UCSD-AML1 (cell line): Measurements from ENCODE around the gene DNAJC5.
"Not testable (repeated sequence)": the region's sequence is repeated elsewhere in the genome, so short reads cannot be mapped to it uniquely, and the experiment has no call there.

Source experiments
- DNase-seq: peaks from one replicate; lab custom pipeline; 2025; ENCODE audit not compliant: unreplicated experiment; lab: John Stamatoyannopoulos, UW

DNAJC5 gene

DNA sequence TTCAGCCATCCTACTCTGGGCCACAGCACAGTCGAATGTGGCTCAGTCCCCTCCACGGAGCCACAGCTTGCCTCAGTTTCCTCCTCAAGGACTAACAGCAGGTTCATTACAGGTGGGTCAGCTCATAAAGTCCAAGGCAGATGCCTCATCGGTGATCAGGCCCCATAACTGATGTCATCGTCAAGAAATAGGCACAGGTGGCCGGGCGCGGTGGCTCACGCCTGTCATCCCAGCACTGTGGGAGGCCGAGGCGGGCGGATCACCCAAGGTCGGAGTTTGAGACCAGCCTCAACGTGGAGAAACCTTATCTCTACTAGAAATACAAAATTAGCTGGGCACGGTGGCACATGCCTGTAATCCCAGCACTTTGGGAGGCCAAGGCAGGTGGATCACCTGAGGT, 57.8 kb downstream of the DNAJC5 start:
- DNase-seq = no peak

DNA sequence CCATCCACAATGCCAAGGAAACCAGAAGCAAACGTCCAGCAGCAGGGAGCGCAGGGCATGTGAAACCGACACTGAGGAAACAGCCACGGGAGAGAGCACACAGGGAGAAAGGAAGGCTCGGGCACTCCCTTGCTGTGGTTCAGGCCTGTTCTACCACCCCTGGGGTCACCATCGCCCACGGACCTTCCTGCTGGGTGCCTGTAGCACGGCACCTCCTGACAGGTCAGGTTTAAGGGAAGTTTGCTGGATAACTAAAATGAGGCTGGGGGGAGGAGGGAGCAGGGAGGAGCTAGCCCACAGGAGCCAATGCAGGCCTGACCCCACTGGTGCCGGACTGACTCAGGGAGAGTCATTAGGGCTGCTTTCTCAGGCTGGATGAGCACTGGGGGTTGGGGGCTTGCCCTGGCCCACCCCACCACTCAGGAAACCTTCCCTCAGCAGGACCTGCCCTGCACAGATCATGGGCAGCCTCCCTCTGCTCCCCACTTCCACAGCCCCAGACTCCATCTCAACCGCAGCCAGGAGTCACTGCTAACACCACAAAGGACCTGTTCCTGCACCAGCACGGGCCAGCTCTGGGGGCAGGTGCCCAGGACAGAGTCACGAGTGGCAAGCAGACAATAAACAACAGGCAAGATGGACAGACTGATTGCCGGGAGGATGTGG, 59.0 kb downstream of the DNAJC5 start:
- DNase-seq = no peak

DNA sequence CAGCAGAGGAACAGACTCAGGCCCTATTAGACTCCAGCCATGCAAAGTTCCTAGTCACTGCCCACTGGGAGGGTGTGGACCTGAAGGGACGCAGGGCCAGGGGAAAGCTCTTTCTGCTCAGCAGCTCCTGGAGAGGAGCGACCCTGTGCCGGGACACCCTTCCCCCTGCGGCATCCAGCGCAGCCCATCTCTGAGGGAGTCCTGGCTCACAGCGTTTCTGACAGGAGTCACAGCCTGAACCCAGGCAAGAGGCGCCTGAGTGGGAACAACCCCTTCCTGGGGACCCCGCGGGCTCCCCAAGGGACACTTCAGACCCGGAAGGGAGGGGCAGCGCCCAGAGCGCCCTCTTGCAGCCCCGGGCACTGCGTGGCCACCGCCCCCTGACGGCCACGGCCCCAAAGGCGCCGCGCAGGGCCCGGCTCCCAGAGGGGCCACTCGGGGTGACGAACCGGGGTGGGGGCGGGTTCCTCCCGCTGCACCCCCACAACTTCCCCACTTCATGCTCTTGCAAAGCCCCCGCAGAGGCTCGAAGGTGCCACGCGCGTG, 60.4 kb downstream of the DNAJC5 start:
- DNase-seq = peak; percentile 67

DNA sequence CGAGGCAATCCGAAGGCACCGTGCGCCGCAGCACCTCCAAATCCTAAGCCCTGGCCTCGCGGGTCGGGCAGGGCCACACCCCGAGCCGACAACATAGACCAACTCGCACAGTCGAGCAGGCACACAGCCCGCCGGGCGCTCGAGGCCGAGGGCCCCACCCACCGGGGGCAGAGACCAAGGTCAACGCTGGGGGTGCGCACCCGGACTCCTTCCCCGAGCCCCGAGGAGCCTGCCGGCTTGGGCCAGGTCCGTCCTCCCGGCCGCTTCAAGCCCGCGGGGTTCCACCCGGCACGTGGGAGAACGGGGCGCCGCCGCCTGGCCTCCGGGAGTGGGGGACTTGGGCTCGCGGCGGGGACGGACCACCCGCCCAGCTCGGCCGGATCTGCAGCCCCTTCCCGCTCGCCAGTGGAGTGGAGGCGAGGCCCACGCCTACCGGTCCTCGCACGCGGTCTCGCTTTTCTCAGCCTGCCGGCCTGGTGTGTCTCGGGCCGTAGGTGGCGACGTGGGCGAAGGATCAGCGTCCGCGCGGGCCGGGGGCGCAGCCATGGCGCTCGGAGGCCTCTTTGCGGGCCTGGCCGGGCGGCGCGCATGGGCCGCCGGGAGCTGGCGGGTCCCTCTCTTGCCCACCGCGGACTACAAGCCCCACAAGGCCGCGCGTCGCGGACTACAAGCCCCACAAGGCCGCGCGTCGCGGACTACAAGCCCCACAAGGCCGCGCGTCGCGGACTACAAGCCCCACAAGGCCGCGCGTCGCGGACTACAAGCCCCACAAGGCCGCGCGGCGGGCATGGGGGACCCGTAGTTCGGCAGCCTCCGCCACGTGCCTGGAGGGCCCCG, 61.1 kb downstream of the DNAJC5 start, which contains the start of gene UCKL1:
UCKL1 (minus strand) TSS at position 590 of the 837 bp plus-strand sequence; CDS start at position 546, 44 bp downstream.
- peak; percentile 89 for DNase-seq

DNA sequence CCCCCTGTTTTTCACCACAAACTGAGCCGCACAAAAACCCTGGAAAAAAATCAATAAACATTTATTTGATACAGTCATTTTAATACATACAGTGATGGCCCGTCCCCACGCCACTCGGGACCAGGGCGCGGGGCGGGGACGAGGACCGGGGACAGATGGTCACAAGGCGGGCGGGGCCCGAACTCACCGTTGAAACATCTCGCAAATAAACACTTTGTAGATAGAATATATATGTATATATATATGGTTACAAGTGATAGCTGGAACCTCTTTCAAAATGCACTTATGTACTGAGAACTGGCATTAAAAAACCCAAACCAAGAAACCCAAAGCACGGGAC, 61.7 kb downstream of the DNAJC5 start:
- DNase-seq = no peak

DNA sequence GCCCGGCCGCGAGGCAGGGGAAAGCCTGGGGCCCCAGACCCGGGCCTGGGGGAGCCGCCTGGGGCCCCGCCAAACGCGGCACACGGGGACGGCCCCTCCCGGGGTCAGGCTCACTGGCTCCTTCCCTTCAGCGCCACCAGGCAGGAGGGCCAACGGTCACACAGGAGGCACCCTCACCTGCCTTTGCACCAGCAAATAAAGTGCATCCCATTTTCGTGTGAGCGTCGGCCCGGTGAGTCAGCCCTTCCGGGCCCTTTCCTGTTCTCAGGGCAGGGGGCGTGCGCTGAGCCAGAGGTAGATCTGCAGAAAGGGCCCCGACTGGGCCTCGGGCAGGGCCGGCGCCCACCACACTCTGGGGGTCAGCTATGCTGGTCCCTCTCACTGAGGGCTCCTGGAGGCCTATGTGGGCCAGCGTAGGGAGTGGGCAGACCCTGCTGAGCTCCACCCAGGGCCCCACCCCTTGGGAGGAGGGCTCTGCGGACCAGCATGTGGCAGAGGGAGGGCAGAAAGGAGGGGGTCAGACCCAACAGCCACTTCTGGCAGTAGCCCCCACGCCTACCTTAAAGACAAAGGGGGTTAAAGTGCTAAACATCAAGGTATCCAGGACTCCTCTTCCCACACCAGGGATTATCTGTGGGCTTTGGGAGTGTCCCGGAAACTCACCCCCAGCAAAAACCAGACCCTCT, 62.2 kb downstream of the DNAJC5 start:
- DNase-seq = peak; percentile 67

DNA sequence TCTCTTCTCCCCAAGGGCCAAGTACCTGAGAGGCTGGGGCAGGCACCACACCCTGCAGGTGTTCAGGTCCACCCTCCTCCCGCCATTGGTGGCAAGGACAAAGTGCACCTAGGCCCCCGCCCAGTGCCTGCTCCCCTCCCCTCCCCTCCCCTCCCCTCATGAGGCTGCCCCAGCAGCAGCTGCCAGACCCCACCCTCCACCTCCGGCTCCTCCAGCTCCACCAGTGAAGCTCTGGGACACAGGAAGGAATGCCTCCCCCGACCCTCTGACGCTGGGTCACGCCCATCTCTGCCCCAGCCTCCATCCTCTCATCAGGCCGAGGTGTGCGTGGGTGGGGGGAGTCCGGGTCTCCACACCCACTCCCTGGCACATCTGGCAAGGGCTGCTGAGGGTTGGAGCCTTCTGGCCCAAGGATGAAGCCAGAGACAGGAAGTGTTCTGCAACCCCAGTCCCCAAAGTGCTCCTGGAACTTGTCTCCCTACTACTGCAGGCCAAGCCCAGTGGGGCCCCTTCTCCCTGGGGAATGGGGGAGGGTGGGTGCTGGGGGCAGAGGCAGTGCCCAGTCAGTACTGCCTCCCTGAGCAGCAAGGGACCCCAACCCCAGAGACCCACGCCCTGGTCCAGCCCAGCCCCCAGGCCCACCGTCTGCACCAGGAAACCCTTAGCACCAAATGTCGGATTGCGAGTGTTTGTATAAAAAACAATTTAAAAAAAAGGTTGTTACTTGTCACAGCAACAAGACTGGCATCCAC, 62.9 kb downstream of the DNAJC5 start:
- DNase-seq = no peak

DNA sequence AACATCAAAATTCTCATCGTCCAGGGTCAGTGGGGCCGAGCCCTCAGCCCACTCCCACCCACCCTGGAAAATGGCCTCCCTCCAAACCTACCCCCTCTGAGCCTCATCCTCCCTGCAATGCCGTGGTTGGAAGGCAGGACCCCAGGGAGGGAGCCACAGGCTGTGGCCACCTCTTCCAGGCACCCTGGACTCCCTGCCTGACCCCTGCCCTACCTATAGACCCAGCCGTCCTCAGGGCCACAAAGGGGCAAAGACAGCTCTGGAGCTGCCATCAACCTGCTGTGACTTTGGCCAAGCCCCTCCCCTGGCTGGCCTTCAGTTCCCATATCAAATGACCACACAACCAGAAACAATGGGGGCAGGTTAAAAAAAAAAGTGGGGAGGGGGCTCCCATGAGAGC, 63.5 kb downstream of the DNAJC5 start:
- DNase-seq = no peak

DNA sequence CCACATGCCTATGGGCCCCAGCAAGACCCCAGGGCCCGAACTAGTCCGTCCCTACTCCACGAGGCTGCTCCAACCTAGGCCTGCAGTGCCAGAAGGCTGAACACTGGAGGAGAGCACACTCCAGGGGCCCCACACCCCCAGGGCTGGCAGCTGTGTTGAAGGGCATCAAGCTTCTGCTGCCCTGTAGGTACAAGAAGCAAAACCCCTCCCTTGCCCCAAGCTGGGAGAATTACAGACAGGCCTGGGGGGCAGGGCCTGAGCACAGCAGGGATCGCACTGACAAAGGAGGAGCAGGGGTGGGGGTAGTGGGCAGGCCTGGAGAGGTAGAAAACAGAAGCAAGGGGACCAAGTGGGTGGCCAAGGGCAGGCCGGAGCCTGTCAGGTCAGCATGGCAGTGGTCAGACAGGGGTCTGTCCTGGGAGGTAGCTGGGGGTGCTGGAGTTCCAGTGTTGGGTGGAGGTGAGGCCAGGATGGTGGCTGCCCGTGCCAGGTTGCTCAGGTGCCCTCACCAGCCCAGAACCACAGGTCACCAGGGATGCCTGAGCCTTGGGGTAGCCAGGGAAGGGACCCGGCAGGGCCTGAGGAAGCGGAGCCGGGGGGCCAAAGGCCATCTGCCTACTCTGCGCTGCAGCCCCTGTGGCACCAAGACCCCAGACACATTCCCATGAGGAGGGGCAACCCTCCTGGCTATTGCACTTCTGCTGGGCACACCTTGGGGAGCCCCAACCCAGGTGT, 64.2 kb downstream of the DNAJC5 start:
- no peak for DNase-seq

DNA sequence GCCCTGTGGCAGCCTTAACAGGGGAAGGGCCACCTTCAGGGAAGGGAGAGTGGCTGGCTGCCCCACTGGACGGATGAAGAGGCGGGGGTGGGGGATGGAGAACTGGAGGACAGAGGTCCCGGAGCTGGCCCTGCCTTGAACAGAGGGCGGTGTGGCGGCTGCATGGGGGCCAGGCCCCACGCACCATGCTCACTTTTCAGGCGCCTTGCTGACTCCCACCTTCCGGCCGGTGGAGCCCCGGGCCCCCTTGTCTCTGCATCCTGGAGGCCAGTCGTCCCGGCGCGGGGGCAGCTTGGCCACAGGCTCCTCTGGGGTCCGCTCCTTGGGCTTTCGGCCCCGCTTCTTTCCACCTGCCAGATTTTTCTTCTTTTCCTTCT, 64.8 kb downstream of the DNAJC5 start:
- DNase-seq = no peak

DNA sequence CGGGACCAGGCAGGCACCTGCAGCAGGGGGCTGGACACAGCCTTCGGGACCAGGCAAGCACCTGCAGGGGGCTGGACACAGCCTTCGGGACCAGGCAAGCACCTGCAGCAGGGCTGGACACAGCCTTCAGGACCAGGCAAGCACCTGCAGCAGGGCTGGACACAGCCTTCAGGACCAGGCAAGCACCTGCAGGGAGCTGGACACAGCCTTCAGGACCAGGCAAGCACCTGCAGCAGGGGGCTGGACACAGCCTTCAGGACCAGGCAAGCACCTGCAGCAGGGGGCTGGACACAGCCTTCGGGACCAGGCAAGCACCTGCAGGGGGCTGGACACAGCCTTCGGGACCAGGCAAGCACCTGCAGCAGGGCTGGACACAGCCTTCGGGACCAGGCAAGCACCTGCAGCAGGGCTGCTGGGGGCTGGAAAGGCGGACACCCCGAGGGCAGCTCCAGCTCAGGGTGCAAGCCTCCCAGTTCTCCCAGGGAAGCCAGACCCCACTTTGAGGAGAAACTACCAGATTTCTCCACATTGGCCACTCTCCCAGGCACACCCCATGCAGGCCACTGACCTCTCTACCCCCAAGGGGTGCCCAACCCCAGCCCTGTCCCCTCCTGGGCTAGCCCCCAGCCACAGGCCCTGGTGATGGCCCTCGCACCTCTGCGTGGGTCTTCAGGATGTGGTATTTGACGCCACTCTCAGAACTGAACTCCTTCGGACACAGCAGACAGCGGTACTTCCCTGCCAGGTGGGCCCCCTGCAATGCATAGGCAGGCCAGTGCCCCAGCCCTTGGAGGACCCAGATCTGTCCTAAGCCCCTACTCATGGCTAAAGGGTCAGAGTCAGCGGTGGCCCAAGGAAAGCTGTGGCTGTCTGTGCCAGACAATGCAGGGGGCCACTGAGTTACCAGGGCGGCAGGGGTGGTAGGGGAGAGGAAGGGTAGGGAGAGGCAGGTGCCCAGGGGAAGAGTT, 66.0 kb downstream of the DNAJC5 start:
- not testable (repeated sequence) for DNase-seq

DNA sequence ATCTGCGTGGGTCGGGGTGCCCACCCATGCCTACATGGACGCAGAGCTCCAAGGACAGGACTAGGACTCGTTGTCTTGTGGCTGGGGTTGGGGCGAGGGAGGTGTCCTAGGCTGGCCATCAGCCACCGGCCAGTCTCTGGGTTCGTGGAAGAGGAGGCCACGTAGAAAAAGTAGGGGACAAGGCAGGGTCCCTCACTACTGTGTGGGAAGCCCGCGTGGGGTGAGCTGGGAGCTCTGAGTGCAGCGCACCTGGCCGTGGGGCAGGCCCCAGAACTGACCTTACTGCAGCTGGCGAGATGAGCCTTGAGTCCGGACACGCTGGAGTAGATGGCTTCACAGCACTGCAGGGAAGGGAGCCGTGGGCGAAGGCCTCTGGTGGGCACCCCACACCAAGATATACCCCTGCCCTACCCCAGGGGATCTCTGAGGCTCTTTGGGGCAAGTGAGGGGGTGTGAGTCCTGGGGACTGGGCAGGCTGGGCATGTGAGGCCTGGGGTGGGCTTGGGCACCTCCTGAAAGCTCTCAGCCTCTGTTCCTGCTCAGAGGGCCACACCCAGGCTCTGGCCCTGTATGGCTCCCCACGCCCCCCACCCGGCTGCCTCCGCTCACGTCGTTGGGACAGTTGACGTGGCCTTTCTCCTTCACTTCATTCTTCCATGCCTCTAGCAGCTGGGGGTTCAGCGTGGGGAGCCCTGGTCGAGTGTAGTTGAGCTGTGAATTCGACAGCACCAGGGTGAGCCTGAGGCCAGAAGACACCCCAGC, 66.9 kb downstream of the DNAJC5 start:
- DNase-seq = no peak

DNA sequence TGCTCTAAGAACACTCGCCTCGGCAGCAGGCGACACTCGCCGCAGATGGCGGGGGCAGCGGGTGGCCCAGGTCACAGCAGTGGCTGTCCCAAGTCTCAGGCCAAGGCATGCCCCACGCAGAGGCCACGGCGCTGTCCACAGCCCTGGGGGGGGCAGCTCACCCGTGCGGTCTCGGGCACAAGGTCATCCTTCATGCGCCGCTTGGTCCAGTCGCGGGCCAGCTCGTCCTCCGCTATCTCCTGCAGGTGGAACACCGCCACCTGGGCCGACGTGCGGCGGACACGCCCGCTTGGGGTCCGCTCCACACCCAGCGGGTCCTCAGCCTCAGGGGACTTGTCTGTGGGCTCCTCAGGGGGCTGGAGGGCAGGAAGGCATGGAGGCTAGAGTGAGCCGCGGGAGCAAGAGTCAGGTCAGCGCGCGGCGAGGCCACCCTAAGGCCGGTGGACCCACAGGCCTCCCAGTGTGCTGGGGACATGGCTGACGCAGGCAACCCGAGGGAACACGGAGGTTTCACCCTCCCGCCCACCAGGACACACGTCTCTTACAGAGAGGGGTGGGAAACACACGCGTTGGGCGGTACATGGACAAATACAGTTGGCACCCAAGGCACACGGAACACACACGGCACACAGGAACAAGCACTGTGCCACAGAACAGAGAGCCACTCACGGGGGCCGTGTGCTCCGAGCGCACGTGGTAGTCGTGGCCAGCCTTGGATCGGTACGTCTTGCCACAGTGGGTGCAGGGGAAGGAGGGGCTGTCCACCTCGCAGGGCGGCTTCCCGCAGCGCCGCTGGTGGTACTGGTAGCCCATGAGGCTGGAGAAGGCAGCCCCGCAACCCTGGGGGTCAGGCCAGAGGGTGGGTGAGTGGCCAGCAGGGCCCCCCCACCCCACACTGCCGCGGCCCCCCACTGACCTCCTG, 67.8 kb downstream of the DNAJC5 start:
- DNase-seq = no peak

DNA sequence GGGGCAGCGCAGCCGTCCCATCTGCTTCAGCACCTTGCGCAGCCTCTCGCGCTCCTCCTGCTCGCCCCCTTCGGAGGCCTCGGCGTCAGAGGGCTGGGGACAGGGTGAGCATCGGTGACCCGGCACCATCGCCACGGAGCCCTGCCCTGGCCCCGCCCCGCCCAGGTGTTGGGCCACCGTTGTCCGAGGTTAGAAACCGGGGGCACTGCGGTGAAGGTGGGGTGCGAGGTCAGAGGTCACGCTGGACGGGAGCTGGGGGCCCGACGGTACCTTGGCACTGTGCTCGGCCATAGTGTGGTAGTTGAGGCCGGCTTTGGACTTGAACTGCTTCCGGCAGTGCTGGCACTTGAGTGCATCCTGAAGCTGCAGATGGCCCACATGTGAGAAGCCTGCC, 68.4 kb downstream of the DNAJC5 start:
- DNase-seq = no peak

DNA sequence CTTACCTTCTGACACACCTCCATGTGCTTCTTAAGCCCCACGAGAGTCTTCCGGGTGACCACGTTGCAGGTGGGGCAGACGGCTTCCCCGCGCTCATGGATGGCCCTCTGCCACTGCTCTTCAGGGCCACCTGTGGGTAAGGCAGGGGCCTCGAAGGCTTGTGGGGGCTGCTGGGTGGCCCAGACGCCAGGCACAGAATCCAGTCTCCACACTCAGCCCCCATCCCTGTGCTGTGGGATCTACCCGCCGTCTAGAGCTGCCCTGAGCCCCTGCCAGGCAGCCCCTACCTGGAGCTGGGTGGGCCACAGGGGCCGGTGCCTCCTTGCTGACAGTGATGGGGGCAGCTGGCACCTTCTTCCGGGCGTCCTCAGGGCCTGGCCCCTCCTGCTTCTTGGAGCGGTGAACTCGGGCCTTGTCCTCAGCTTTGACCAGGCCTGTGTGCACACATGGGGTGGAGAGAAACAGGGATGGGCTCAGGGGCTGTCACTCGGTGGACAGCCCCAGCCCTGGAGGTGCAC, 68.9 kb downstream of the DNAJC5 start:
- no peak for DNase-seq

DNA sequence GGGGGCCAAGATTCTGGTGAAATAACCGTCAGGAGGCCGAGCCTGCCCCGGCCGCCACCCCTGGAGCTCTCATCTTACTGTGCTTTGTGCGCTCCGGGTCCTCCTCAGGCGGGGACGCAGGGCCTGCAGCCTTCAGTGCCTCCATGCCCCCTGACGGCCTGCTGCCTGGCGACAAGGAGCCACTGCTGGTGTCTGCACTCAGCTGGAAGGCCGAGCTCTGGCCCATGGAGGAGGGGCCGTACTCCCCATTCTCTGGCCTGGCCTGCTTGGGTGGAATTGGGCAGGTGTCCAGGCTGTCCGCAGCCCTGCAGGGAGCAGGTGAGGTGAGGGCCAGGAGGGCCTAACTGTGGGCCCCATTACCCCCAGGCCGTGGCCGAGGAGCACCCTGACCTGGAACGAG, 69.5 kb downstream of the DNAJC5 start:
- no peak for DNase-seq
